AG09309 (cell line): Measurements from ENCODE around the gene OR51E2.

Source experiments
- DNase-seq: peaks from one replicate; pipeline ENCODE4 v3.0.0-alpha.2; 2010; ENCODE audit warnings: low read depth
- H3K4me3 ChIP-seq: 2 replicates; pipeline ENCODE4 v1.5.1; 2011; ENCODE audit warnings: mild to moderate bottlenecking, low read depth, low read length, moderate library complexity; ENCODE audit not compliant: control insufficient read depth
- CTCF ChIP-seq: IDR thresholded peaks from 2 replicates; pipeline ENCODE4 v1.5.1; 2011; ENCODE audit warnings: mild to moderate bottlenecking, low read depth, low read length, inconsistent platforms; ENCODE audit not compliant: insufficient read depth, control insufficient read depth; ENCODE audit errors: missing control alignments

Gene OR51E2

GRCh38 chr11:4682623-4683419 is 14.8 kb downstream of the OR51E2 start:
- no peak for TF ChIP-seq CTCF
- no peak overlapping the region for H3K4me3 ChIP-seq
- DNase-seq = no peak

- H3K4me3 ChIP-seq = no peak overlapping the region
- TF ChIP-seq CTCF = no peak
- DNase-seq = no peak
Observed at GRCh38 chr11:4680341-4680740, 17.3 kb downstream of the OR51E2 start.

GRCh38 chr11:4677948-4678347 is 19.7 kb downstream of the OR51E2 start:
- TF ChIP-seq CTCF = no peak
- no peak for DNase-seq
- H3K4me3 ChIP-seq = no peak overlapping the region

GRCh38 chr11:4673781-4674180 is 23.9 kb downstream of the OR51E2 start:
- DNase-seq = no peak
- TF ChIP-seq CTCF = no peak
- H3K4me3 ChIP-seq = no peak overlapping the region

GRCh38 chr11:4672470-4672869 is 25.2 kb downstream of the OR51E2 start:
- no peak for DNase-seq
- H3K4me3 ChIP-seq = no peak overlapping the region
- TF ChIP-seq CTCF = no peak

- DNase-seq = no peak
- no peak overlapping the region for H3K4me3 ChIP-seq
Observed at GRCh38 chr11:4671741-4672140, 25.9 kb downstream of the OR51E2 start.

More at GRCh38 chr11:4671741-4672140, 25.9 kb downstream of the OR51E2 start:
- no peak for TF ChIP-seq CTCF
